Measurements from ENCODE around the gene STK10. TPM values are rescaled to one million over a fixed set of nuclear protein-coding genes. Genes with fewer than 3 reads are reported as not detected.
"Not testable (repeated sequence)": the region's sequence is repeated elsewhere in the genome, so short reads cannot be mapped to it uniquely, and the experiment has no call there.

The STK10 gene
- total and polyA plus RNA-seq, 2 of the 8 experiments (the other 6 are each of a cell fraction or from before 2014, with no cell fraction given) = 10.5 to 21.4 TPM

- not testable (repeated sequence) for H3K36me3 ChIP-seq (ENCODE audit: control insufficient read depth in 2 of 4, insufficient read depth in 4 of 4, low read length in 3 of 4); H3K18ac ChIP-seq (ENCODE audit: extremely low read depth, low read length); H3K4ac ChIP-seq (replicated peaks; ENCODE audit: insufficient read length, low read depth, low read length); H3K4me3 ChIP-seq (ENCODE audit: extremely low read depth in 1 of 4, insufficient read depth in 2 of 4, low read depth in 3 of 4, low read length in 4 of 4); H3K79me2 ChIP-seq (ENCODE audit: control insufficient read depth in 1 of 2, insufficient read depth in 2 of 2, low read length in 2 of 2); H3K27ac ChIP-seq (ENCODE audit: low read depth, low read length); H2BK15ac ChIP-seq (ENCODE audit: low read length); H3K27me3 ChIP-seq (replicated peaks in 1 of 4; ENCODE audit: control insufficient read depth in 3 of 4, extremely low read depth in 1 of 4, insufficient read depth in 3 of 4, low read length in 3 of 4); H2AK5ac ChIP-seq (ENCODE audit: low read depth, low read length); H3K4me2 ChIP-seq (ENCODE audit: insufficient read depth in 1 of 2, low read depth in 2 of 2, low read length in 2 of 2); H4K20me1 ChIP-seq (replicated peaks in 1 of 2; ENCODE audit: control insufficient read depth in 1 of 2, insufficient read depth in 2 of 2, low read length in 2 of 2); H2BK20ac ChIP-seq (ENCODE audit: low read length); H3K9ac ChIP-seq (replicated peaks in 1 of 4; ENCODE audit: extremely low read depth in 1 of 4, low read depth in 3 of 4, low read length in 3 of 4); H2BK5ac ChIP-seq (ENCODE audit: low read depth, low read length); H3K9me3 ChIP-seq (ENCODE audit: insufficient read depth in 2 of 2, low read depth in 1 of 2, low read length in 1 of 2); H2AFZ ChIP-seq (ENCODE audit: low read length); H4K91ac ChIP-seq (replicated peaks; ENCODE audit: insufficient read length, low read length); H3K23me2 ChIP-seq (ENCODE audit: low read depth, low read length); DNase-seq (ENCODE audit: low read depth in 1 of 2, low spot score in 2 of 2); H3K14ac ChIP-seq (ENCODE audit: insufficient read length); H3K4me1 ChIP-seq (replicated peaks in 1 of 4; ENCODE audit: control insufficient read depth in 3 of 4, insufficient read depth in 4 of 4, low read length in 3 of 4); H2BK120ac ChIP-seq (replicated peaks; ENCODE audit: low read depth, low read length); H4K5ac ChIP-seq (ENCODE audit: insufficient read length, low read depth, low read length); H3K56ac ChIP-seq (replicated peaks; ENCODE audit: insufficient read length, low read depth, low read length); H3K23ac ChIP-seq (ENCODE audit: insufficient read length); H3K79me1 ChIP-seq (ENCODE audit: low read depth, low read length); H4K8ac ChIP-seq (ENCODE audit: extremely low read depth, insufficient read depth, low read length); FAIRE-seq
- ChIA-PET CTCF (ENCODE audit: partially characterized antibody) (interaction anchor here (1.1 to 1.8 kb wide), 4 partner anchors 9 to 108 kb away, joined by 3 to 7 read pairs (median 5); no protein-coding TSS in a partner anchor), POLR2A (ENCODE audit: partially characterized antibody) (interaction anchor here (1.3 kb wide), 1 partner anchor 15 kb away, joined by 6 read pairs; no protein-coding TSS in a partner anchor)
- 0 out of 2 replicates have a peak overlapping the region, but pooled peaks have one; percentile 5 for H2BK12ac ChIP-seq (ENCODE audit: low read depth, low read length)
- WGBS, 2 experiments (ENCODE audit: extremely low coverage in 1 of 2, insufficient coverage in 1 of 2, insufficient read length in 1 of 2, insufficient replicate concordance in 2 of 2, low coverage in 1 of 2, low lambda C conversion rate in 2 of 2, missing lambda C conversion rate in 1 of 2) = 91% methylated on average over 10 of the region's 10 CpGs; no CpG with 5 or more reads in 1 of the 2 experiments
- TF ChIP-seq RAD21 (IDR thresholded peaks at IDR 0.05 in 1 of 2, conservative IDR thresholded peaks at IDR 0.05 in 1 of 2; ENCODE audit: low read depth in 2 of 2, low read length in 2 of 2) = peak in 1 of 2 experiments; percentile 28; a peak in 2 of 4 replicates
These were observed 167.8 kb downstream of the STK10 start for GRCh38 chr5:172020110-172020786.

Data from H1 (cell line).